Mesodermal cell (in vitro differentiated cells): Measurements from ENCODE around the gene JADE2. TPM values are rescaled to one million over a fixed set of nuclear protein-coding genes. Genes with fewer than 3 reads are reported as not detected.

Source experiments
- H3K27ac ChIP-seq: 2 replicates; pipeline ENCODE4 v1.7.0; 2013; ENCODE audit warnings: mild to moderate bottlenecking, low read depth, low read length, moderate library complexity; ENCODE audit not compliant: severe bottlenecking
- H3K36me3 ChIP-seq: 2 replicates; pipeline ENCODE4 v1.7.1; 2013; ENCODE audit warnings: mild to moderate bottlenecking, low read length, moderate library complexity; ENCODE audit not compliant: control insufficient read depth, insufficient read depth
- H3K4me1 ChIP-seq: one replicate; pipeline ENCODE4 v1.7.1; 2013; ENCODE audit warnings: mild to moderate bottlenecking, low read length; ENCODE audit not compliant: insufficient read depth, control insufficient read depth, poor library complexity, severe bottlenecking
- H3K4me3 ChIP-seq: 2 replicates; pipeline ENCODE4 v1.7.0; 2013; ENCODE audit warnings: low read length, control low read depth, mild to moderate bottlenecking; ENCODE audit not compliant: insufficient read depth, poor library complexity, severe bottlenecking; ENCODE audit errors: extremely low read depth
- H3K9me3 ChIP-seq: 2 replicates; pipeline ENCODE4 v1.7.1; 2013; ENCODE audit warnings: mild to moderate bottlenecking, low read length, moderate library complexity; ENCODE audit not compliant: control insufficient read depth
- WGBS, 2 experiments: methylation state at CpG; one replicate each; pipeline ENCODE4 v1.1.5; 2013; ENCODE audit warnings: missing lambda C conversion rate in 2 of 2; ENCODE audit not compliant: insufficient coverage in 2 of 2; 5-methylcytosine and 5-hydroxymethylcytosine counted together
- polyA plus RNA-seq, 2 experiments: library from polyadenylated mRNA; stranded (reverse); fragments of 50-300 nt; gene quantifications; one replicate each; pipeline ENCODE4 v1.2.3, GENCODE V29; 2013

JADE2 gene
- 10.9 TPM for polyA plus RNA-seq (2013, experiment 1 of 2)
- polyA plus RNA-seq (2013, experiment 2 of 2), result 11.9 TPM

GRCh38 chr5:134524826-134525682 is at the start of gene JADE2:
JADE2 (plus strand) TSS chr5:134525670; CDS start chr5:134535858, 10,188 bp downstream.
- no peaks in the 10 kb centered on the region for H3K36me3 ChIP-seq
- H3K4me1 ChIP-seq, result peaks cover 7% of the 10 kb centered on the region
- H3K4me3 ChIP-seq, result peak within 1 kb of the TSS; percentile 84
- WGBS, 2 experiments, result 0% methylated on average over 27 to 36 of the region's 57 CpGs
- H3K9me3 ChIP-seq, result no peaks in the 10 kb centered on the region
- H3K27ac ChIP-seq, result peak within 1 kb of the TSS; percentile 76

GRCh38 chr5:134477462-134478245 is 47.8 kb upstream of the JADE2 start:
- Histone ChIP-seq H3K36me3 (no peaks in the 10 kb centered on the region), H3K27ac (no peak overlapping the region), H3K9me3 (peaks cover 4% of the 10 kb centered on the region), H3K4me1 (no peaks in the 10 kb centered on the region), H3K4me3 (no peak overlapping the region)
- 85 to 87% methylated on average over 5 to 6 of the region's 14 CpGs for WGBS, 2 experiments

- WGBS, 2 experiments, result no CpG with 5 or more reads among the region's 4 CpGs
- no peaks in the 10 kb centered on the region for H3K36me3 ChIP-seq
- H3K4me1 ChIP-seq, result no peaks in the 10 kb centered on the region
- no peaks in the 10 kb centered on the region for H3K9me3 ChIP-seq
- no peak overlapping the region for H3K4me3 ChIP-seq
- H3K27ac ChIP-seq, result no peak overlapping the region
Observed at GRCh38 chr5:134479839-134480238, 45.6 kb upstream of the JADE2 start.

- no peak overlapping the region for H3K27ac ChIP-seq
- H3K9me3 ChIP-seq, result no peaks in the 10 kb centered on the region
- H3K4me3 ChIP-seq, result no peak overlapping the region
- WGBS, 2 experiments, result 83 to 95% methylated on average over 5 to 6 of the region's 7 CpGs
- H3K36me3 ChIP-seq, result no peaks in the 10 kb centered on the region
- no peaks in the 10 kb centered on the region for H3K4me1 ChIP-seq
Observed at GRCh38 chr5:134489227-134489944, 36.1 kb upstream of the JADE2 start.

- Histone ChIP-seq H3K4me3 (no peak overlapping the region), H3K36me3 (no peaks in the 10 kb centered on the region), H3K27ac (no peak overlapping the region), H3K4me1 (no peaks in the 10 kb centered on the region), H3K9me3 (no peaks in the 10 kb centered on the region)
- WGBS, 2 experiments, result 88 to 93% methylated on average over 8 to 9 of the region's 9 CpGs
Observed at GRCh38 chr5:134490255-134490924, 35.1 kb upstream of the JADE2 start.

- H3K36me3 ChIP-seq, result no peaks in the 10 kb centered on the region
- no peak overlapping the region for H3K27ac ChIP-seq
- no peaks in the 10 kb centered on the region for H3K9me3 ChIP-seq
- 81 to 88% methylated on average over 7 to 8 of the region's 8 CpGs for whole genome bisulfite sequencing, 2 experiments
- H3K4me3 ChIP-seq, result no peak overlapping the region
- no peaks in the 10 kb centered on the region for H3K4me1 ChIP-seq
Observed at GRCh38 chr5:134490925-134491271, 34.6 kb upstream of the JADE2 start.

GRCh38 chr5:134491841-134492442 is 33.5 kb upstream of the JADE2 start:
- Histone ChIP-seq H3K9me3 (no peaks in the 10 kb centered on the region), H3K4me1 (no peaks in the 10 kb centered on the region), H3K36me3 (no peaks in the 10 kb centered on the region), H3K4me3 (no peak overlapping the region), H3K27ac (no peak overlapping the region)
- WGBS, 2 experiments, result 98% methylated on average over 7 to 9 of the region's 9 CpGs

- WGBS, 2 experiments, result 98 to 99% methylated on average over 5 to 6 of the region's 6 CpGs
- H3K36me3 ChIP-seq, result no peaks in the 10 kb centered on the region
- H3K9me3 ChIP-seq, result no peaks in the 10 kb centered on the region
- no peaks in the 10 kb centered on the region for H3K4me1 ChIP-seq
- no peak overlapping the region for H3K27ac ChIP-seq
- no peak overlapping the region for H3K4me3 ChIP-seq
Observed at GRCh38 chr5:134492568-134492967, 32.9 kb upstream of the JADE2 start.

GRCh38 chr5:134493461-134494055 is 31.9 kb upstream of the JADE2 start:
- WGBS, 2 experiments, result 87 to 88% methylated on average over 2 to 3 of the region's 4 CpGs
- H3K9me3 ChIP-seq, result no peaks in the 10 kb centered on the region

More at GRCh38 chr5:134493461-134494055, 31.9 kb upstream of the JADE2 start:
- Histone ChIP-seq H3K4me1 (no peaks in the 10 kb centered on the region), H3K36me3 (no peaks in the 10 kb centered on the region), H3K4me3 (no peak overlapping the region), H3K27ac (no peak overlapping the region)
